ENCODE data around the gene NINJ1.

GRCh38 chr9:93167185-93167584 lies 33.1 kb upstream of the NINJ1 start:
- no peak for TF ChIP-seq POLR2AphosphoS5 (IDR thresholded peaks at IDR 0.05)
- TF ChIP-seq CTCF (IDR thresholded peaks at IDR 0.05) = no peak
- TF ChIP-seq POLR2A (IDR thresholded peaks at IDR 0.05) = no peak
